HG02642 (cell line): ENCODE measurements around the gene GH1.
A peak's percentile ranks its signal among the peaks of the same experiment; 100 is the strongest.

Source experiments
- ATAC-seq: cut with Tn5 transposase; IDR thresholded peaks from one replicate; pipeline ENCODE4 v1.9.1; 2021; ENCODE audit warnings: mild to moderate bottlenecking; ENCODE audit not compliant: unreplicated experiment, poor library complexity

GH1 gene

DNA sequence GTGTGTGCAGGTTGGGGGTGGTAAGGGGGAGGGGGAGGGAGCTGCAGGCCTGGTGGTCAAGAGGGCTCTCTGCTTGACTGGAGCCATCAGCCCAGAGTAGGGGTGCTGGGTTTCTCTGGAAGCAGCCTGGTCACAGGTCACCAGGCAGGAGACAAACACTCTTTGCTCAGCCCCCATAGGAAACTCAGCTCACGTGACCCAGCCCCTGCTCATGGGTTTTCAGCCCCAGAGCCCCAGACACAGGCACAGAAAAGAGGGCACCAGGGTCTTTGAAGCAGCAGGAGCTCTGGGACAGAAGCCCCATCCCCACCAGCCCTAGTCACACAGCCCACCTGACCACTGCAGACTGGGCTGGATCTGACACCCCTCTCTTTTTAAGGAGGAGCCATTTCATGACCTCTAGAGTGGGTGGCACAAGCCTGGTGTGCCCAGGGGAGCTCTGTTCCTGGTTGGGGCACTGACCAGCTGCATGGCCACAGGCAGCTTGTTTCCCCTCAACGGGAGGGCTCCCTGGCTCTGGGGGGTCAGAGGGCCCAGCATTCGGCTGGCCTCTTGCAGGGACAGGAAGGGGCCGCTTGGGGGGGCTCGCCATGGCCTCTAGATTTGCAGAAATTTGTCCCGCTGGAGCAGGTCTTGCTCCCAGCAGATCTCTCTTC lies 27.3 kb upstream of the GH1 start:
- peak; percentile 28 for ATAC-seq

DNA sequence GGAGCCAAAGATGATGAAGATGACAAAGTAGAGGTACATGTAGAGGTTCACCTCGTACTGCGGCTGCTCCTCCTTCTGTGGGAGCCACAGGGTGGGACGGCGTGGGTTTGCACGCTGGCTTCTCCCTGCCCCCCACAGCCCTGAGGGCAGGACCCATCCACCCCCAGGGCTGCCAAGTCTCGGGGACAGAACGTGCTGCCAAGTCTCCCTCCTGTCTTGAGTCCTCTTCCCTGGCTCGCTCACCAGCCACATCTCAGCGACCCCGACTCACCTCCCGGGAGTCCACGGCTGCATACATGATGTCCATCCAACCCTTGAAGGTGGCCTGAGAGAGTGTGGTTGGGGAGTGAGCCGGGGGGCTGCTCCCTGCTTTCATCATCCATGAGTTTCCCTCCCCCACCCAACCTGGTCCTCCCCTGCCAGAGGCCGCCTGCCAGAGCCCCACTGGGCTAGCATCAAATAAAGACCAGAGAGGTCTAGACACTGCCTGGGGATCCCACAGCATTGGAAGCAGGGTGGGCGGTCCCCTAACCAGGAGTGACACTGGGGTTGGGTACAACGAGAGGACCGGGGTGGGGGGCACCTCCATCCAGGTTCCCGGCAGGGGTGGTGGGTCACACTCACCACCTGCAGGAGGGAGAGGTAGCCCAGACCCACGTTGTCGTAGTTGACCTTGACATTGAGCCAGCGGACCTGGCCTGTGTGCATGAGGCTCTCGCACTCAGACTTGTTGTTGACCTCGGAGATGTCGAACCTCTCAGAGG lies 26.3 kb upstream of the GH1 start:
- no peak for ATAC-seq

- ATAC-seq = no peak
These were observed 25.1 kb upstream of the GH1 start for GRCh38 chr17:63943745-63944144.

DNA sequence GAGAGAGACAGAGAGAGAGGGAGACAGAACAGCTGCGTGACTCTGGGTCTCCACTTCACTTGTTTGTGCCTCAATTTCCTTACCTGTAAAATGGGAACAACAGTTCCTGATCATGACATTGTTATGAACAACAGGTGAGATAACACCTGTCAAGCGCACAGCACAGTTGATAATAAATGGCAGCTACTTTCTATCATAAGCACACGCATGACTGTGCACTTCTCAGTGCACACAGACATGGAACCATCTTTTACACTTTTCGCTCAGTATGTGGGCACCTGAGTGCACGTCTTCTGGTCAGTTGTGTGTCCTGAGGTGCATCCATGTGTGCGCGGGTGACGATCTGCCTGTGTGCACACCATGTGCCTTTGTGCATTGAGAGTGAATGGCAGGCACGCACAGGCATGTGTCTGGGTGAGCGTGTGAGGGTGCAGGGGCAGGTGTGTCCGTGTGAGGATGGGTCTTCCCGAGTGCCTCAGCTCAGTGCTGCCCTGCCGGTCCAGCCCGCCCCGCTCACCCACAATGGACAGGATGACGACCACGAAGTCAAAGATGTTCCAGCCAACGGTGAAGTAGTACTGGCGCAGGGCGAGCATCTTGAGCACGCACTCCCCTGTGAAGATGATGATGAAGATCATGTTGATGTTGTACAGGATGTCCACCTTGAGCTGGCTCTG lies 23.8 kb upstream of the GH1 start:
- ATAC-seq = no peak

GRCh38 chr17:63941751-63942150 lies 23.1 kb upstream of the GH1 start:
- ATAC-seq = no peak

DNA sequence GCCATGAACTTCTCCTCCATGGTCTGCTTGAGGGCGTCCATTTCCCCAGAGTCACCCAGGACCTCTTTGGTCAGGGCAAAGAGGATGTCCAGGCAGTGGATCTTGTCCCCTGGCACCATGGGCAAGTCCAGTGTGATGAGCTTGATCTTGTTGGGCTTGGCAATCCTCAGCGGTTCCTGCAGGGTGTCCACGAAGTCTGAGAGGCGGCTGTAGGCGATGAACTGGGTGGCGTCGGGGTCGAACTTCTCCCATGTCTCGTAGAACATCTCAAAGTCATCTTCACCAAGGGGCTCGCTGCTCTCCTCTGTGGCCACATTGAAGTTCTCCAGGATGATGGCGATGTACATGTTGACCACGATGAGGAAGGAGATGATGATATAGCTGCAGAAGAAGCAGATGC lies 22.5 kb upstream of the GH1 start:
- ATAC-seq = no peak

DNA sequence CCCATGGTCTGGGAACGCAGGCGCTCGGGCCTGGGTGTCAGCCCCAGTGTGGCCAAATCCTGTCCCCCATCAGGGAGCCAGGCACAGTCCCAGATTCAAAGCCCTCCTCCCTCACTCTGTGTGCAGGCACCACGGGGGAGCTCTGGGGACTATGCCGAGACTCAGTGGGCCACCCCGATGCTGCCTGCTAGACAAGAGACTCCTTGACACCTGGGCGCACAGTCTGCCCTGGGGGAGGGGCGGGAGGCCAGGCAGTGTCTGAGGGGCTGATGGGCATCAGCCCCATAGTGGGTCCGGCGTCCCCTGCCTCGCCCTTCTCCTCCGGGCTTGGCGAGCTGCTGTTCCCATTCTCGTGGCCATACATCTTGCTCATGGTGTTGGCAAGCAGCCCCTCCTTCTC lies 21.9 kb upstream of the GH1 start:
- ATAC-seq = no peak

GRCh38 chr17:63939884-63940283 lies 21.2 kb upstream of the GH1 start:
- ATAC-seq = no peak

DNA sequence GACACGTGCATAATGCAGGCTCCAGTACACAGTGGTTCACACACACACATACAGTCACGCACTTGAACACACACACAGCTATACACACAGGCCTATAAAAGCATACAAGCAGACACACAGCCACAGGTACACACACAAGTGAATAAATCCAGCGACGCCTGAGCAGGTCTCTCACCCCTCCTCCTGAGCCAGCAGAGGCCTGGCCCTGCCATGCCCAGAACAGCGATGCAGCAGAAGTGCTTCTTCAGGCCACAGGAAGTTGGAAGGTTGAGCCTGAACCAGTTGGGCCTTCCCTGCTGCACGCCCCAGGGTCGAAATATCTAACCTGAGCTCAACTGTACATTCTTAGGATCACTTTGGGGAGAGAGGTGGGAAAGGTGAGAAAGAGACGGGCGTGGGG lies 20.8 kb upstream of the GH1 start:
- ATAC-seq = no peak

DNA sequence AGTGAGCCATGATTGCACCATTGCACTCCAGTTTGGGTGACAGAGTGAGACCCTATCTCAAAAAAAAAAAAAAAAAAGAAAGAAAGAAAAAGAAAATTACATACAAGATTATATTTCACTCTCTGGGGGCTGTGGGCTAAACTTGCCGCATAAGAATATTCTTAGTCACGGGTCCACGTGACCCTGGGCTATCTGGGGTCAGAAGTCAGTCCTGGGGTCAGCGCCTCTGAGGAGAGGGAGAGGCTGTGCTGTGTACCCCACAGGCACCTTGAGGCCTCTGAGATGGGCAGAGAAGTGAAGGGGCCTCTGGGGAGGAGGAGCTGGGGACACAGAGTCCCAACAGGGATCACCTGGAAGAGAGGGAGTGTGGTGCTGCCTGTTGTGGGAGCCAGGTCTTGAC lies 19.3 kb upstream of the GH1 start:
- ATAC-seq = no peak

- ATAC-seq = no peak
These were observed 18.7 kb upstream of the GH1 start for GRCh38 chr17:63937319-63937718.

DNA sequence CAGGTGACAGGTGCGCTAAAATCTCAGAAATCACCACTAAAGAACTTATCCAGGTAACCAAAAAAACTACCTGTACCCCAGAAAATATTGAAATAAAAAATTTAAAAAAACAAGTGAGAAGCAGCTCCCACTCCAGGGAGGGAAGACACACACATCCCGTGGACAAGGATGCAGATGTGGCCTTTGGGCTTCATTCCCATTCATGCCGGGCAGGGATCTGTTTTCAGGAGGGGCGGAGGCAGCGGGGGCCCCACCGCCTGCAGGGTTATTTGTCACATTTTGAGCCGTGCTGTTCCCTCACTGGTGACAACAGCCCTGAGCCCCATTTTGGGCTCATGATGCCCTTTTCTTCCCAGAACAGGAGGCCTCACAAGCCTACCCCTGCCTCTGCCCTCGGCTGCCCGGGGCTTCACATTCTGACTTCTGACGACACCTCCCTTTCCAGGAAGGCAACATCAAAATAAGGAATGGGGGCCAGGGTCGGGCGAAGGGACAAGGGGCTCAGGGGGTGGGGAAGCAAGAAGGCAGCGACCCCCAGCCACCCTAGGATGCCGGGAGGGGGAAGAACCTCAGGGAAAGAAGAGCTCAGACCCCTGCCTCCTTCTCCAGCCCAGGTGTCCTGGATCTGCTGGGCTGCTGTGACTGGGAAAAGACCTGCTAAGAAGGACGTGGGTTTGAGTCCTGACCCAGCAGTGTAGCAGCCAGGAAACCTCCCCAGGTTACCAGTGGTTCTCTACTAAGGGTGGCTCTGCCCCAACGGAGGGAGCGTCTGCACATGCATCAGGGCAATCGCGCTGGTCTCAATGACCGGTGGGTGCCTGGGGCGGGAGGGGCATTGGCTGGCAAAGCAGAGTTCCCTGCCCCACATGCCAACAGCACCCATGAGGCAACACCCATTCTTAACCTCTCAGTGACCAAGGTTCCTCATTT lies 15.8 kb upstream of the GH1 start:
- no peak for ATAC-seq

GRCh38 chr17:63933598-63933997 lies 15.0 kb upstream of the GH1 start:
- ATAC-seq = no peak

GRCh38 chr17:63932721-63933120 lies 14.1 kb upstream of the GH1 start:
- no peak for ATAC-seq

DNA sequence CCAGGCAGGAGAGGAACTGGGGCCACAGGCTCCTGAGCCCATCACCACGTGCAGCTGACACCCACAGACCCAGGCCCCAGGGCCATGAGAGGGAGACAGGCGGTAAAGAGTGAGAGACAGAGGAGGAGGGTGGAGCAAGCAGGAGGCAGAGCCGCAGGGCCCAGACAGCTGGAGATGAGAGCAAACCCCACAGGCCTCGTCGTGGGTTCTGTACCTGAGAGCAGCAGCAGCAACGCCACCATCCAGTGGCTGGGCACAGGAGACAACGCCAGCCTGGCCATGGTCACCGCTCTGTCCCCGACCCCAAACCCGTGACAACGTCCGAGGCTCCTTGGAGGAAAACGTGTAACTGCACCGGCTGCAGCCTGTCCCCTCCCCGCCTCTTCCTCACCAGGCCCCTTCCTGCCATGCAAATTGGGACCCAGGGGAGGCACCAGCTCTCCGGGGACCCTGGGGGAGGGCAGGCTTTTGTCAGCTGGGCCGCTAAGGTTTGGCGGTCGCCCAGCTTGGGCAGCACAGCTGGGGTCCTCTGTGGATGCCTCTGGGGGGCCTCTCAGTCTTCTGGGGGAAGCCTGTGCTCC lies 13.4 kb upstream of the GH1 start, which contains the start of gene CD79B:
CD79B (minus strand) TSS at position 351 of the 581 bp plus-strand sequence; CDS start at position 281, 70 bp downstream.
- peak; percentile 79 for ATAC-seq

DNA sequence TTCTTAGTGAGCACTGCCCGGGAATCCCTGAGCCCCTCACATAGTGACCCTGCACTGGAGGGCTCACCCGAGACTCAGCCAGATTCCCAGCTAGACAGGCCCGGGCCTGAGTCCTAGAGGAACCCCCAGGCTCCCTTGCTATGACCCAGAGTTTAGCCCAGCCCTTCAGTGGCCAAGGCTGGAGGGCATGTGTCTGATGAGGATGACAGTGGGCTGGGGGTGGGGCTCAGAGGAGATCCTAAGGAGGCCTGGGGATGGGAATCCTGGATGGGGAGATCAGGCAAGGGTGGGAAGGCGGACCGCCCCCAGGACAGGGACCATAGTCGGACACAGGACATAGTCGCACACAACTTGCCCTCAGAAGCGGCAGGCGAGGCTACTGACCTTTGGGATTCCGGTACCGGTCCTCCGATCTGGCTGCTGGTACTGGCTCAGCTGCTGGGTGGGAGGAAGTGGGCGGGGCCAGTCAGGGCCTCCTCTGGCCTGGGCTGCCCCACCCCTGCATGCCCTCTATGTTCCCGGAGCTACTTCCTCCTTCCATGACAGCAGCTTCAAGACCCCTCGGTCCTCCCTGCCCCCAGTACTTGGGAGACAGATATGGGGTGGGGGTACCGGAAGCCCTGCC lies 12.4 kb upstream of the GH1 start:
- ATAC-seq = peak; percentile 40

GRCh38 chr17:63929860-63930766 lies 11.5 kb upstream of the GH1 start:
- no peak for ATAC-seq

DNA sequence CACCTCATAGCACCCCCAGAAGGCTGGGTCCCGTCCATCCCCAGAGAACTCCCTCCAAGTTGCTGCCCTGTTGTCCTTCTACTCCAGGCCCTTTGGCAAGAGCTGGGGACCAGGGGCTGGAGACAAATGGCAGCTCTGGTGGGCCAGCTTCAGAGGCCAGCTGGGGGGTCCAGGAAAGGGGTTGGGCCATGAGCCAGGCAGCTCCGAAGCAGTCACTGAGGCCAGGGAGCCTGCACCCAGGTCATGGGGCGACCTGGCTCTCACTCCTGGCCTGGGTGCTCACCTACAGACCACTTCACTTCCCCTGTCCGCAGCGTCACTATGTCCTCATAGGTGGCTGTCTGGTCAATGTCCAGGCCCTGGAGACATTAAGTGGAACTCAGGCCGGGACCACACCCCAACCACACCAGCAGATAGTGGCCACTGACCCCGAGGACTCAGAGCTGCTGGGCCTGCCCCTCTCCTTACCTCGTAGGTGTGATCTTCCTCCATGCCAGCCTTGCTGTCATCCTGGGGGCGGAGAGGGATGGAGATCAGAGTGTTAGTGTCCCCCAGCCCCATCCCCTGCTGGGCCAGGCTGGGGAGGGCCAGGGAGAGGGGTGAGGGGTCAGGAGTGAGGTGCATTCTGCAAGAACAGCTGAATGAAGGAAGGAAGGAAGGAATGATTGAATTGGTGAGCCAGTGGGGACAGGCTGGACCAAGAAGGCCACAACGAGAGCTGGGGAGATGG lies 10.5 kb upstream of the GH1 start:
- no peak for ATAC-seq
